Astrocyte of the spinal cord (primary cell): ENCODE results near the gene DLST.

Experiments
- DNase-seq: peaks from one replicate; pipeline ENCODE4 v3.0.0; 2011; ENCODE audit warnings: low read depth, low spot score
- H3K4me3 ChIP-seq: 2 replicates; pipeline ENCODE4 v1.5.1; 2011; ENCODE audit warnings: low read depth, mild to moderate bottlenecking, low read length, moderate library complexity
- CTCF ChIP-seq: IDR thresholded peaks from 2 replicates; pipeline ENCODE4 v1.5.1; 2012; ENCODE audit warnings: low read depth, mild to moderate bottlenecking, low read length, inconsistent platforms
- in situ Hi-C: cut with HindIII; loops from 2 replicates; pipeline ENCODE4 v1.10.0; 2017; ENCODE audit warnings: low sequenced_read_pairs

The DLST gene

GRCh38 chr14:74913393-74913910 is 31.7 kb downstream of the DLST start:
- H3K4me3 ChIP-seq, result no peak overlapping the region
- DNase-seq, result no peak
- in situ Hi-C loops, result no loop called here
- no peak for TF ChIP-seq CTCF

GRCh38 chr14:74913986-74914573 is 32.4 kb downstream of the DLST start:
- peak; percentile 75 for DNase-seq
- peak; percentile 93 for TF ChIP-seq CTCF
- H3K4me3 ChIP-seq, result no peak overlapping the region
- in situ Hi-C loops, result no loop called here

- no peak for DNase-seq
- in situ Hi-C loops, result no loop called here
- no peak for TF ChIP-seq CTCF
- H3K4me3 ChIP-seq, result no peak overlapping the region
Observed at GRCh38 chr14:74915426-74915825, 33.7 kb downstream of the DLST start.

GRCh38 chr14:74915826-74916225 is 34.1 kb downstream of the DLST start:
- in situ Hi-C loops, result no loop called here
- no peak for DNase-seq
- no peak for TF ChIP-seq CTCF
- no peak overlapping the region for H3K4me3 ChIP-seq

GRCh38 chr14:74917178-74917543 is 35.4 kb downstream of the DLST start:
- DNase-seq, result no peak
- no peak for TF ChIP-seq CTCF
- H3K4me3 ChIP-seq, result no peak overlapping the region
- in situ Hi-C loops, result no loop called here

- no peak for DNase-seq
- TF ChIP-seq CTCF, result no peak
- no peak overlapping the region for H3K4me3 ChIP-seq
- in situ Hi-C loops, result no loop called here
Observed at GRCh38 chr14:74917646-74918081, 35.9 kb downstream of the DLST start.
